GM12872 (cell line): ENCODE results near the gene GABPB2.

Experiments
- TF ChIP-seq, protein P1 (sequence below): IDR thresholded peaks from 3 replicates; pipeline ENCODE4 v1.5.1; 2011; ENCODE audit warnings: low read depth, mild to moderate bottlenecking, low read length, moderate library complexity; ENCODE audit not compliant: insufficient read depth

The GABPB2 gene

DNA sequence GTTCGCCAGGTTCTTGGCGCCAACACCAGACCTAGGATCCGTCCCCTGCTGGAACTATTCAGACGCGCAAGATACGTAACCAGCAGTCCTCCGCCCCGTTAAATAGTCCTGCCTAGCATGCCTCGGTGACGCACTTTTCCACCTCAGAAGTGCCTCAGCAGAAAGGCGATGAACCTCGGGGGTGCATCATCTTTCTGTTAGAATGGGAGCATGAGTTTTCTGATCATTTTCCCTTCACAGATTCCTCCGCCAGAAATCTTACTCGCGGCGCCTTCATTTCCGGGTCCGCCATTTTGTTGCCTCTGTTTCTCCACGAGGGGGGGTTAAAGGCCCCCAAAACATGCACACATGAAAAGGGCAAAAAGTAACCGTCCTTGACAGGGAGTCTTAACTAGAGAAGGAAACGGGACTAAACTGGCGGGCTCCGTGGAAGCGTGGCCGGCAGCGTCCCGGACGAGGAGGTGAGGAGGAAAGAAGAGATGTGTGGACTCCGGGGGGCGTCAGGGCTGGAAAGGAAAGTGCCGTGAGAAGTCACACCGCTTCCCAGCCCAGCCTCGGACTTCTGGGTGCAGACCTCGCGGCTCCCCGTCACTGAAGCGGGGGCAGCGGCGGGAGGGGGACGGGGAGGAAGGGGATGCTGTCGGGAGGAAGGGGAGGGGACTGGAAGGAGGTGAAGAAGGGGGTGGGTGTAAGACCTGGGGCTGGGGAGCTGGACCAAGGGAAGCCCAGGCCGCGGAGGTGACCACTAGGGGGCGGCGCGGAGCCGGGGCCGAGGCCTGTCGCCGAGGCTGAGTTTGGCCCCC lies at the start of gene GABPB2:
TSS of gene GABPB2 (plus strand) at position 288 of the 803 bp plus-strand sequence. CDS start 17,429 bp downstream, outside the sequence.
- TF ChIP-seq, protein P1, sequence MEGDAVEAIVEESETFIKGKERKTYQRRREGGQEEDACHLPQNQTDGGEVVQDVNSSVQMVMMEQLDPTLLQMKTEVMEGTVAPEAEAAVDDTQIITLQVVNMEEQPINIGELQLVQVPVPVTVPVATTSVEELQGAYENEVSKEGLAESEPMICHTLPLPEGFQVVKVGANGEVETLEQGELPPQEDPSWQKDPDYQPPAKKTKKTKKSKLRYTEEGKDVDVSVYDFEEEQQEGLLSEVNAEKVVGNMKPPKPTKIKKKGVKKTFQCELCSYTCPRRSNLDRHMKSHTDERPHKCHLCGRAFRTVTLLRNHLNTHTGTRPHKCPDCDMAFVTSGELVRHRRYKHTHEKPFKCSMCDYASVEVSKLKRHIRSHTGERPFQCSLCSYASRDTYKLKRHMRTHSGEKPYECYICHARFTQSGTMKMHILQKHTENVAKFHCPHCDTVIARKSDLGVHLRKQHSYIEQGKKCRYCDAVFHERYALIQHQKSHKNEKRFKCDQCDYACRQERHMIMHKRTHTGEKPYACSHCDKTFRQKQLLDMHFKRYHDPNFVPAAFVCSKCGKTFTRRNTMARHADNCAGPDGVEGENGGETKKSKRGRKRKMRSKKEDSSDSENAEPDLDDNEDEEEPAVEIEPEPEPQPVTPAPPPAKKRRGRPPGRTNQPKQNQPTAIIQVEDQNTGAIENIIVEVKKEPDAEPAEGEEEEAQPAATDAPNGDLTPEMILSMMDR, result peak; percentile 97

DNA sequence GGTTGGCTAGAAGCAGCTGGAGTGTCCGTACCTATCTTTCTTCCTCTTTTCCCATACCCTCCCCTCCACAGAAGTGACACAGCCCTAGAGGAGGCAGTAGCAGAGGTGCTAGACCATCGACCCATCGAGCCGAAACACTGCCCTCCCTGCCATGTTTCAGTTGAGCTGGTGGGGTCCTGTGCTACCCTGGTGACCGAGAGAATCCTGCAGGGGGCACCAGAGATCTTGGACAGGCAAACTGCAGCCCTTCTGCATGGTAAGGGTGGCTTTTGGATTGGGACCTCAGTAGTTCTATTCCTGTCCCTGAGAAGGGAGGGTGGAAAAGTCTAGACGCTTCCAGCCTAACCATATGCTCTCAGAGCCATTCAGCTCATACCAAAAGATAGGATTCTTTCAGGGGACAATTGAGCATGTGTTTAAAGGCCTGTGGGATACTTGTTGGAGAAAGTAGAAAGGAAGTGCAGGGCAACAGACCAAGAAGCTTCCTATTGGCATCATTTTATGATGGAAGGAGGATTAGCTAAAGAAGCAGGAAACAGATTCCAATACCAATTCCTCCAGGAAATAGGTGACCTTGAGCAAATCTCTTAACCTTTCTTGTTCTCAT lies 45.9 kb upstream of the GABPB2 start:
- TF ChIP-seq, protein P1, result peak; percentile 85

DNA sequence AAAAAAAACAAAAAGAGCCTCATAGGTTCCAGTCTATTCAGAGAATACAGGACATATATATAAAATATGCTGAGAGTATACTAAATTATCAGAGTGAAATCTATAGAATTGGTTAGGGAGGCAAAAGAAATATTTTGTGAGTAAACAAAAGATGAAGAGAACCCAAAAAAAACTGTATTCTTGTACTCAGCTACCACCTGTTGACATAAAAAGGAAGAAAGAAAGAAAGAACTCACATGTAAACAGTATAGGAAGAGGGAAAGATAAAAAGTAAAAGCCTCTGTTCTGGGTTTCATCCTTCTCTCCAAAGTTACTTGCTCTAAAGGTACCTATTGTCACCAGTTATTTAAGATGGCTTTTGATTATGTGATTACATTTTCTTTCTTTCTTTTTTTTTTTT lies 44.1 kb upstream of the GABPB2 start:
- TF ChIP-seq, protein P1, result no peak

DNA sequence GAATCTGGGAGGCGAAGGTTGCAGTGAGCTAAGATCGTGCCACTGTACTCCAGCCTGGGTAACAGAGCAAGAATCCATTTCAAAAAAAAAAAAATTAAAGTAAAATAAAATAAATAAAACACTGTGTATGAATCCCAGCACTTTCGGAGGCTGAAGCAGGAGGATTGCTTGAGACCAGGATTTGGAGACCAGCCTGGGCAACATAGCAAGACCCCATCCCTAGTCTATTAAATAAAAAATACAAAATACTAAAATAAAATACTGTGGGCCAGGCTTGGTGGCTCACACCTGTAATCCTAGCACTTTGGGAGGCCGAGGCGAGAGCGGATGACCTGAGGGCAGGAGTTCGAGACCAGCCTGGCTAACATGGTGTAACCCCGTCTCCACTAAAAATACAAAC lies 38.4 kb upstream of the GABPB2 start:
- TF ChIP-seq, protein P1, result no peak

DNA sequence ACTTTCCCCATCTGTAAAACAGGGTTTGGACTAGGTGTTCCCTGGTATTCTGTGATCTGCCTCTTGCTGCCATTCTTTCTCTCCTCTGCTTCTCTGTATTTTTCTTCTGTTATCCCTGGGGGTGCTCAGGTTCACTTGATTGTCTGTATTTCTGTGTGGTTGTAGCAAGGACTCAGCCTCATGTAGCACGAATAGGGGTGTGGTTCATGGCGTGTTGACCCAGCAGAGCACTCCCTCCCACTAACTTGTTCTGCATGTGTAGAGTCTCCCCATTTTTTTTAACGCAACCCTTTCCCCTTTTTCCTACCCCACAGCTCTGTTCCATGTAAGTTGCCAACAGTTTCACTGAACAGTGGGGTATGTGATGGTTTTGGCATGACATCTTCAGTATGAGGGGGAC lies 35.4 kb upstream of the GABPB2 start:
- TF ChIP-seq, protein P1, result no peak

DNA sequence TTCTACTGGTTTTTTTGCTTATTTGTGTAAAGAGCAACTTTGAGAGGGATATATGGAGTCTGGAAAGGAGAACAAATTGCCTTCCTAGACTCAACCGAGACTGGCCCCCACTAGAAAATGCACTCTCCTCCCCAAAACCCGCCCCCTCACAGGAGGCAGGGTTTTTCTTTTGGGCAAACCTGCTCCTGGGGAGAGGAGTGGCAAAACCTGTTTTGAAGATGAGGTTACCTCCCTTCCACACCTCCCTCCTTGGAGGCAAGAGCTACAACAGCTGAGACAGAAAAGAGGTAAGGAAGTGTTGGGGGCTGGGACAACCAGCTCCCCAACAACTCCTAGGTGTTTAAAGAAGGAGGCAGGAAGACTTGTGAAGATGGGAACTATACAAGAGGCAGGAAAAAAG lies 34.2 kb upstream of the GABPB2 start, which contains the start of gene BNIPL:
TSS of gene BNIPL (plus strand) at position 231 of the 400 bp plus-strand sequence. CDS start at position 371, 140 bp downstream.
- TF ChIP-seq, protein P1, result no peak

DNA sequence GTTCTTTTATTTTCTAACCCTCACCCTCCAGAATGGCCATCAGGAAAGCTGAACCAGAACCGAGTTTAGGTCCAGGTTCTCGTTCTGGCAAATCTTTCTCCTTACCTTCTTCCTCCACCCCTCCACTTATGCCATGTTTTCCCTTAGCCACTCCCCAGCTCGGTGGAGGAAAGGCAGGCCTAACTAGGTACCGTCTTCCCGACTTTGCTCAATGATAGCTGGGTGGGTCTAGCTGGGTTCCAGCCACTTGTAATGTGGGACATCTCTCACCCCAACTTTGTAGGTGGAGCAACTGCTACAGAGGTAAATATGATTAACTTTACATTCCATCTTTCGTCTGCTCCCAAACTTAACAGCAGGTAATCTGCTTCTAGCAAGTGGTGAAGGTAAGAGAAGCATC lies 33.5 kb upstream of the GABPB2 start:
- TF ChIP-seq, protein P1, result no peak
